Adrenal gland (tissue), 12 donors: ENCODE results near the gene PLCB1. TPM values are rescaled to one million over a fixed set of nuclear protein-coding genes. Genes with fewer than 3 reads are reported as not detected.

Experiments used
- DNase-seq, 7 donors: peaks; one replicate each; pipeline ENCODE4 v3.0.0-alpha.2; 2019 to 2020
- H3K27ac ChIP-seq, 5 donors: fragments of 200-600 bp; sonication (generic) in 4 of 5; 1 replicate in 3 of 5; 2 replicates in 2 of 5; pipeline versions ENCODE4 v1.5.1 to v1.8.0; 2016 to 2020; ENCODE audit warnings: mild to moderate bottlenecking in 1 of 5
- H3K27me3 ChIP-seq: fragments of 200-600 bp; 2 replicates; pipeline ENCODE4 v1.8.0; 2021
- H3K36me3 ChIP-seq, 2 donors: fragments of 200-600 bp; replicated peaks in 1 of 2; 1 replicate in 1 of 2; 2 replicates in 1 of 2; pipeline versions ENCODE4 v1.5.1 to v1.8.0; 2018 to 2022
- H3K4me1 ChIP-seq, 2 donors: fragments of 200-600 bp; replicated peaks in 1 of 2; 1 replicate in 1 of 2; 2 replicates in 1 of 2; pipeline versions ENCODE4 v1.5.1 to v1.8.0; 2018 to 2021
- H3K4me3 ChIP-seq, 4 donors: fragments of 200-600 bp; sonication (generic) in 3 of 4; one replicate each; pipeline ENCODE4 v1.5.1; 2016 to 2018
- H3K9me3 ChIP-seq, 3 donors: fragments of 200-600 bp; sonication (generic) in 1 of 3; replicated peaks in 1 of 3; 1 replicate in 2 of 3; 2 replicates in 1 of 3; pipeline versions ENCODE4 v1.5.1 to v1.8.0; 2016 to 2021
- POLR2A ChIP-seq, 2 donors: fragments of 450-650 bp; IDR thresholded peaks; one replicate each; pipeline ENCODE4 v1.6.1; 2017; ENCODE audit warnings: antibody characterized with exemption in 2 of 2, mild to moderate bottlenecking in 2 of 2, moderate library complexity in 1 of 2
- WGBS, 4 donors: extraction: QIAGEN DNeasy Blood & Tissue Kit in 2 of 4; methylation state at CpG; one replicate each; pipeline versions ENCODE4 v1.1.5 to v1.1.7; 2013 to 2017; 5-methylcytosine and 5-hydroxymethylcytosine counted together
- intact Hi-C, 2 donors: fragments of 100-400 bp; cut with DNase I; formaldehyde crosslinking; loops; one replicate each; pipeline versions ENCODE4 v1.14.1 to v1.15.0; 2022 to 2023
- polyA plus RNA-seq, 3 donors: library from polyadenylated mRNA; stranded (reverse); fragments of 200-250 nt in 2 of 3; fragments of 350-450 nt in 1 of 3; fragmentation: Illumina TruSeq in 1 of 3; extraction: RNeasy Lipid Tissue Mini Kit (QIAGEN cat#74804) in 1 of 3; gene quantifications; one replicate each; pipeline ENCODE4 v1.2.3, GENCODE V29; 2013 to 2014
- total RNA-seq, 9 donors: library from RNA; depleted of rRNA in 4 of 9; stranded (reverse); fragments of >200 nt in 4 of 9; fragments of 120-200 nt in 1 of 9; fragmentation: NEBNext Ultra II Directional in 1 of 9; extraction: Animal tissue kit (Norgen Biotek cat#: 25700) in 1 of 9; gene quantifications; one replicate each; pipeline versions ENCODE4 v1.1.0 to v1.2.4, GENCODE V29; 2013 to 2023
- TF ChIP-seq, protein P1 (sequence below), 6 experiments: fragments of 450-650 bp in 4 of 6; fragments of 200-600 bp in 2 of 6; sonication (generic) in 1 of 6; IDR thresholded peaks; 1 replicate in 5 of 6; 2 replicates in 1 of 6; pipeline versions ENCODE4 v1.5.1 to v1.8.0; 2016 to 2021; ENCODE audit warnings: antibody characterized with exemption in 6 of 6, mild to moderate bottlenecking in 2 of 6, moderate library complexity in 1 of 6
- donor health status: healthy with polysubstance abuse.
- donor health status: Bipolar disorder and iron deficiency.
- donor health status: DM: yes; HTN: yes; CAD: no.
- donor health status: DM: no; HTN: no; CAD: no.
- donor health status: DM: no; HTN: no; CAD: no.
- donor health status: DM: yes; HTN: yes; CAD: no.

Gene PLCB1
- total and polyA plus RNA-seq, 12 donors, result 7.7 to 56.6 (median 27.9) TPM

GRCh38 chr20:8891039-8891438 is 759.0 kb downstream of the PLCB1 start:
- intact Hi-C loops, result no loop called here
- WGBS, 4 donors, result 93 to 100% (median 98%) methylated on average over 1 of the region's 1 CpG
- H3K4me3 ChIP-seq, result no peak overlapping the region
- DNase-seq, result no peak
- H3K36me3 ChIP-seq, result no peaks in the 10 kb centered on the region
- no peak overlapping the region for H3K27ac ChIP-seq
- H3K4me1 ChIP-seq, result no peaks in the 10 kb centered on the region
- peaks cover 0 to 10% (median 5%) of the 10 kb centered on the region in 3 donors for H3K9me3 ChIP-seq
- no peak for TF ChIP-seq POLR2A (IDR thresholded peaks at IDR 0.05)
- TF ChIP-seq, protein P1, sequence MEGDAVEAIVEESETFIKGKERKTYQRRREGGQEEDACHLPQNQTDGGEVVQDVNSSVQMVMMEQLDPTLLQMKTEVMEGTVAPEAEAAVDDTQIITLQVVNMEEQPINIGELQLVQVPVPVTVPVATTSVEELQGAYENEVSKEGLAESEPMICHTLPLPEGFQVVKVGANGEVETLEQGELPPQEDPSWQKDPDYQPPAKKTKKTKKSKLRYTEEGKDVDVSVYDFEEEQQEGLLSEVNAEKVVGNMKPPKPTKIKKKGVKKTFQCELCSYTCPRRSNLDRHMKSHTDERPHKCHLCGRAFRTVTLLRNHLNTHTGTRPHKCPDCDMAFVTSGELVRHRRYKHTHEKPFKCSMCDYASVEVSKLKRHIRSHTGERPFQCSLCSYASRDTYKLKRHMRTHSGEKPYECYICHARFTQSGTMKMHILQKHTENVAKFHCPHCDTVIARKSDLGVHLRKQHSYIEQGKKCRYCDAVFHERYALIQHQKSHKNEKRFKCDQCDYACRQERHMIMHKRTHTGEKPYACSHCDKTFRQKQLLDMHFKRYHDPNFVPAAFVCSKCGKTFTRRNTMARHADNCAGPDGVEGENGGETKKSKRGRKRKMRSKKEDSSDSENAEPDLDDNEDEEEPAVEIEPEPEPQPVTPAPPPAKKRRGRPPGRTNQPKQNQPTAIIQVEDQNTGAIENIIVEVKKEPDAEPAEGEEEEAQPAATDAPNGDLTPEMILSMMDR (IDR thresholded peaks at IDR 0.05), result no peak
- no peaks in the 10 kb centered on the region for H3K27me3 ChIP-seq

DNA sequence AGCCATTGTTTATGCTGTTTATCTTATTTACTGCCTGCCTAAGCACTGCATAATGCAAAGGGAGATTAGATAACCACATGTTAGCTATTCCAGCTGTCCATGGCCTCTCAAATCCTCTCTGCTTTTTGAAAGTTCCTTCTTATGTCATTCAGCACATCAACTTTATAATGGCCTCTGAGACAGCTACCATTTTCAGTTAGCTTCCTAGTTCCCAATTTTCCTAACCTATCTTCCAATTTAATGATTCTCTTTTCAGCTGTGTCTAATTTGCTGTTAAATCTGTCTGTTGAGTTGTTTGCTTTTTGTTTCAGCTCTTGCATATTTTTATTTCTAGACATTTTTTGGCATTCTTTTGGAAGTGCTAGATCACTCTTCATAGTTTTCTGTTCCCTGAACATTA is 763.4 kb downstream of the PLCB1 start:
- intact Hi-C loops, result no loop called here
- no peaks in the 10 kb centered on the region for H3K4me1 ChIP-seq
- no peak for DNase-seq
- H3K36me3 ChIP-seq, result no peaks in the 10 kb centered on the region
- peaks cover 0 to 10% (median 5%) of the 10 kb centered on the region in 3 donors for H3K9me3 ChIP-seq
- TF ChIP-seq, protein P1 (IDR thresholded peaks at IDR 0.05), result no peak
- no peak for TF ChIP-seq POLR2A (IDR thresholded peaks at IDR 0.05)
- H3K4me3 ChIP-seq, result no peak overlapping the region
- no peak overlapping the region for H3K27ac ChIP-seq
- no peaks in the 10 kb centered on the region for H3K27me3 ChIP-seq

GRCh38 chr20:8898823-8899222 is 766.8 kb downstream of the PLCB1 start:
- Histone ChIP-seq H3K36me3 (no peaks in the 10 kb centered on the region), H3K27ac (no peak overlapping the region)
- intact Hi-C loops, result no loop called here

GRCh38 chr20:8901237-8902025 is 769.4 kb downstream of the PLCB1 start:
- no peaks in the 10 kb centered on the region for H3K36me3 ChIP-seq
- intact Hi-C loops, result no loop called here
- peak in 1 of 7 donors; percentile 17 for DNase-seq
- H3K9me3 ChIP-seq, result no peaks in the 10 kb centered on the region
- peak overlapping the region in 1 of 5 donors; percentile 49 for H3K27ac ChIP-seq
- H3K4me3 ChIP-seq, result no peak overlapping the region
- H3K4me1 ChIP-seq, result no peaks in the 10 kb centered on the region
- no peak for TF ChIP-seq POLR2A (IDR thresholded peaks at IDR 0.05)
- TF ChIP-seq, protein P1 (IDR thresholded peaks at IDR 0.05), result no peak
- H3K27me3 ChIP-seq, result no peaks in the 10 kb centered on the region
- WGBS, 4 donors, result 65 to 77% (median 74%) methylated on average over 8 of the region's 8 CpGs

More at GRCh38 chr20:8898823-8899222, 766.8 kb downstream of the PLCB1 start:
- DNase-seq, result no peak
- H3K27me3 ChIP-seq, result no peaks in the 10 kb centered on the region
- no peaks in the 10 kb centered on the region for H3K4me1 ChIP-seq
- peaks cover 0 to 10% (median 5%) of the 10 kb centered on the region in 3 donors for H3K9me3 ChIP-seq
- TF ChIP-seq, protein P1 (IDR thresholded peaks at IDR 0.05), result no peak
- no peak for TF ChIP-seq POLR2A (IDR thresholded peaks at IDR 0.05)
- H3K4me3 ChIP-seq, result no peak overlapping the region
